PFSK-1 (cell line): Measurements from ENCODE around the gene RPS6KA4. TPM values are rescaled to one million over a fixed set of nuclear protein-coding genes. Genes with fewer than 3 reads are reported as not detected.

Experiments
- FOXP2 ChIP-seq: optimal IDR thresholded peaks from 2 replicates; pipeline ENCODE3; 2011; ENCODE audit warnings: borderline replicate concordance, control low read depth, inconsistent platforms; ENCODE audit not compliant: insufficient read depth; ENCODE audit errors: extremely low read length, extremely low read depth
- POLR2AphosphoS5 ChIP-seq: IDR thresholded peaks from 2 replicates; pipeline ENCODE4 v1.6.1; 2012; ENCODE audit warnings: low read depth, mild to moderate bottlenecking, control low read depth, low read length, moderate library complexity
- SIN3A ChIP-seq: IDR thresholded peaks from 2 replicates; pipeline ENCODE4 v1.6.1; 2012; ENCODE audit warnings: mild to moderate bottlenecking, low read length, moderate library complexity, borderline replicate concordance; ENCODE audit not compliant: insufficient read depth
- TAF1 ChIP-seq: IDR thresholded peaks from 2 replicates; pipeline ENCODE4 v1.6.1; 2012; ENCODE audit warnings: low read length, control low read depth, borderline replicate concordance; ENCODE audit not compliant: insufficient read depth
- polyA plus RNA-seq: library from polyadenylated mRNA; unstranded; fragments of >200 nt; gene quantifications from one replicate; pipeline ENCODE4 v1.2.1, GENCODE V29; 2012; ENCODE audit warnings: low read depth, missing spikeins; ENCODE audit not compliant: insufficient read length
- TF ChIP-seq, protein P1 (sequence below), 2 experiments: IDR thresholded peaks; 2 replicates each; pipeline versions ENCODE4 v1.6.1 to v1.8.0; 2011 to 2012; ENCODE audit warnings: low read depth in 2 of 2, low read length in 2 of 2, control low read depth in 1 of 2, inconsistent platforms in 1 of 2, mild to moderate bottlenecking in 1 of 2, moderate library complexity in 1 of 2; ENCODE audit not compliant: insufficient read depth in 1 of 2

Gene RPS6KA4
- 60.7 TPM for polyA plus RNA-seq

DNA sequence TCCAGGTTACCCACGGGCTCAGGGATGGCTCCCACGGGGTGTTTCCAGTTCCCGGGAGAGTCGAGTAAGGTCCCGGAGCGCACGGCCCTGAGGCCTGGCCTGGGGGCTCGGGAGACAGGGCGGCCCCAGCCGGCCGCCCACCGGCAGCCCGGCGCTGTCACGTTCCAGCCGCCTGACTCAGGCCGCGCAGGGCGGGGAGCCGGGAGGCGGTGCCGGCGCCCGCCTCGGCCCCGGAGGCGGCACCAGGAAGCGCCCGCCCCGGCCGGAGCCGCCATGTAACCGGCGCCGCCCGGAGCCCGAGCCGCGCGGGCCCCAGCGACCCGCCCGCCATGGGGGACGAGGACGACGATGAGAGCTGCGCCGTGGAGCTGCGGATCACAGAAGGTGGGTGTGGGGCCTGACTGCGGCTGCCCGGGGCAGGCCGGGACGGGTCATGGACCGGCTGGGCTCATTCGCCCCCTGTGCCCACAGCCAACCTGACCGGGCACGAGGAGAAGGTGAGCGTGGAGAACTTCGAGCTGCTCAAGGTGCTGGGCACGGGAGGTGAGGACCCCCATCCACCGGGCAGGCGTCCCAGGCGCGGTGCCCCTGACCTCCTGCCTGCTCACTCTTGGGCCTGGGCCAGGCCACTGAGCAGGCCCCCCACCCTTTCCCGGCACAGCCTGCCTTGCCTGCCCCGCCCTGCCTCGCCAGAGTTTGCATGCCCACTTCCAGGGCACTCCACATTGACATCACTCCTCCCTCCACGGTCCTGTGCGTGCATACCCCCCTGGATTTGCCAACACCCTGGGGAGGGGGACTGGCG, at the start of gene RPS6KA4:
RPS6KA4 (plus strand) TSS at position 256 of the 805 bp plus-strand sequence; CDS start at position 330, 74 bp downstream.
- TF ChIP-seq POLR2AphosphoS5, result peak; percentile 45
- peak; percentile 21 for TF ChIP-seq FOXP2
- TF ChIP-seq TAF1, result no peak

DNA sequence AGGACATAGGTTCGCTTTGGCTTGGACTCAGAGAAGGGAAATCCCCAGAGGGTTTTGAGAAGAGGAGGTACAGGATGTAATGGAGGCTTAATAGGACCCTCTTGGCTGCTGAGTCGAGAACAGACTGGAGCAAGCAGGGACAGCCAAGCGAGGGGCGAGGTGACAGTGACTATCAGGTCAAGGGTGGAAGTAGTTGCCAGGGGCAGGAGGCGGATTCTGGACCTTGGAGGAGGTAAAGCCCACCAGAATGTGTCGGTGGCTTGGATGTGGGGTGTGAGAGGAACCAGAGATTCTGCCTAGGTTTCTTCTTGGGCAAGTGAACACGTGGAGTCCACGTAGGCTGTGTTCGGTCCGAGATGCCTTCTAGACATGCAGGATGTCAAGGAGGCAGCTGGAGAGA, 46.0 kb upstream of the RPS6KA4 start:
- TF ChIP-seq POLR2AphosphoS5, result no peak
- TF ChIP-seq FOXP2, result no peak
- TF ChIP-seq, protein P1, sequence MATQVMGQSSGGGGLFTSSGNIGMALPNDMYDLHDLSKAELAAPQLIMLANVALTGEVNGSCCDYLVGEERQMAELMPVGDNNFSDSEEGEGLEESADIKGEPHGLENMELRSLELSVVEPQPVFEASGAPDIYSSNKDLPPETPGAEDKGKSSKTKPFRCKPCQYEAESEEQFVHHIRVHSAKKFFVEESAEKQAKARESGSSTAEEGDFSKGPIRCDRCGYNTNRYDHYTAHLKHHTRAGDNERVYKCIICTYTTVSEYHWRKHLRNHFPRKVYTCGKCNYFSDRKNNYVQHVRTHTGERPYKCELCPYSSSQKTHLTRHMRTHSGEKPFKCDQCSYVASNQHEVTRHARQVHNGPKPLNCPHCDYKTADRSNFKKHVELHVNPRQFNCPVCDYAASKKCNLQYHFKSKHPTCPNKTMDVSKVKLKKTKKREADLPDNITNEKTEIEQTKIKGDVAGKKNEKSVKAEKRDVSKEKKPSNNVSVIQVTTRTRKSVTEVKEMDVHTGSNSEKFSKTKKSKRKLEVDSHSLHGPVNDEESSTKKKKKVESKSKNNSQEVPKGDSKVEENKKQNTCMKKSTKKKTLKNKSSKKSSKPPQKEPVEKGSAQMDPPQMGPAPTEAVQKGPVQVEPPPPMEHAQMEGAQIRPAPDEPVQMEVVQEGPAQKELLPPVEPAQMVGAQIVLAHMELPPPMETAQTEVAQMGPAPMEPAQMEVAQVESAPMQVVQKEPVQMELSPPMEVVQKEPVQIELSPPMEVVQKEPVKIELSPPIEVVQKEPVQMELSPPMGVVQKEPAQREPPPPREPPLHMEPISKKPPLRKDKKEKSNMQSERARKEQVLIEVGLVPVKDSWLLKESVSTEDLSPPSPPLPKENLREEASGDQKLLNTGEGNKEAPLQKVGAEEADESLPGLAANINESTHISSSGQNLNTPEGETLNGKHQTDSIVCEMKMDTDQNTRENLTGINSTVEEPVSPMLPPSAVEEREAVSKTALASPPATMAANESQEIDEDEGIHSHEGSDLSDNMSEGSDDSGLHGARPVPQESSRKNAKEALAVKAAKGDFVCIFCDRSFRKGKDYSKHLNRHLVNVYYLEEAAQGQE (IDR thresholded peaks at IDR 0.05; ENCODE audit: insufficient read depth in 1 of 2, low read depth in 2 of 2, low read length in 2 of 2), result no peak
- no peak for TF ChIP-seq TAF1
- no peak for TF ChIP-seq SIN3A

DNA sequence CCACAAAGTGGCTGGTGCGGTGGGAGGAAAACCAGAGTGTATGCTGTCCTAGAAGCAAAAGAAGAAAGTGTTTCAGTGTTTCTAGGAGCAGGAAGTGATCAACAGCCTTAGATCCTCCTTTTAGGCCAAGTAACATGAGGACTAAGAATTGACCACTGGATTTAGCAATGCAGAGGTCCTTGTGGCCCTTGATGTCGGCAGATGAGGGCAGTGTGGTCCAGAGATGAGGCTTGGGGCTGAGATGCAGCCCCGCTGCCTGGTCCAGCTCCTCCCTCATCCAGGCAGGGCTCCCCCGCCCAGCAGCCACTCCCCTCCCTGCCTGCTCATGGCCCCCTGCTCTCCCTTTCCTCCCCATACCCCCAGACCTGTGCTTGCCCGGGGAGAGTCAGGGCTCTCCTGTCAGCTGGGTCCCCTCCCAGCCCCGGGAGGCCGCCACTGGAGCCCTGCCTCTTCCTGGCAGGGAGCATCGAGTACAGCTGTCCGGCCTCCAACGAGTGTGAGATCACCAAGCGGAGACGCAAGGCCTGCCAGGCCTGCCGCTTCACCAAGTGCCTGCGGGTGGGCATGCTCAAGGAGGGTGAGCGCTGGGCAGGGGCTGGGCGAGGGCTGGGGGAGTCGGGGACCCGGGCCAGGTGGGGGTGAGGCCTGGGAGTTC, 45.3 kb upstream of the RPS6KA4 start:
- TF ChIP-seq FOXP2, result no peak
- TF ChIP-seq TAF1, result no peak

DNA sequence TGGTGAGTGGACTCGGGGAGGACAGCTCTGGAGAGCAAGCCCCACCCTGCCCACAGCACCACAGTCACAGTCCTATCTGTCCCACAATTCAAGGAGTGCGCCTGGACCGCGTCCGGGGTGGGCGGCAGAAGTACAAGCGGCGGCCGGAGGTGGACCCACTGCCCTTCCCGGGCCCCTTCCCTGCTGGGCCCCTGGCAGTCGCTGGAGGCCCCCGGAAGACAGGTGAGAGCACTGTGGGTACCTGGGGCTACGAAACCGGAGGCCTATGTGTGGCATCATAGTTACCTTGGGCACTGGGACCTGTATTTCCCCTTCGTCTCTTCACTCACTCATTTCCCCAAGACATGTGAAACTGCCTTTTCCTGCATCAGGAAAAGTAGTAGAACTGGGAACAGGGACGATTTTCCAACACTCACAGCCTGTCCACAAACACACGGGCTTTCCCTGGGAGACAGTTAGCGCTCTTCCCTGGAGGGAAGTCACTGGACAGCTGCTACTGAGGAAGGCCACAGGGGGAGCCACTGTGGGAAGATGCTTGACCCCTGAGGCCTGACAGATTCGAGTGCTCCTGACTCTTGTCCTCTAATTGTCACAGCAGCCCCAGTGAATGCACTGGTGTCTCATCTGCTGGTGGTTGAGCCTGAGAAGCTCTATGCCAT, 44.7 kb upstream of the RPS6KA4 start:
- TF ChIP-seq, protein P1 (IDR thresholded peaks at IDR 0.05; ENCODE audit: insufficient read depth in 1 of 2, low read depth in 2 of 2, low read length in 2 of 2), result no peak

DNA sequence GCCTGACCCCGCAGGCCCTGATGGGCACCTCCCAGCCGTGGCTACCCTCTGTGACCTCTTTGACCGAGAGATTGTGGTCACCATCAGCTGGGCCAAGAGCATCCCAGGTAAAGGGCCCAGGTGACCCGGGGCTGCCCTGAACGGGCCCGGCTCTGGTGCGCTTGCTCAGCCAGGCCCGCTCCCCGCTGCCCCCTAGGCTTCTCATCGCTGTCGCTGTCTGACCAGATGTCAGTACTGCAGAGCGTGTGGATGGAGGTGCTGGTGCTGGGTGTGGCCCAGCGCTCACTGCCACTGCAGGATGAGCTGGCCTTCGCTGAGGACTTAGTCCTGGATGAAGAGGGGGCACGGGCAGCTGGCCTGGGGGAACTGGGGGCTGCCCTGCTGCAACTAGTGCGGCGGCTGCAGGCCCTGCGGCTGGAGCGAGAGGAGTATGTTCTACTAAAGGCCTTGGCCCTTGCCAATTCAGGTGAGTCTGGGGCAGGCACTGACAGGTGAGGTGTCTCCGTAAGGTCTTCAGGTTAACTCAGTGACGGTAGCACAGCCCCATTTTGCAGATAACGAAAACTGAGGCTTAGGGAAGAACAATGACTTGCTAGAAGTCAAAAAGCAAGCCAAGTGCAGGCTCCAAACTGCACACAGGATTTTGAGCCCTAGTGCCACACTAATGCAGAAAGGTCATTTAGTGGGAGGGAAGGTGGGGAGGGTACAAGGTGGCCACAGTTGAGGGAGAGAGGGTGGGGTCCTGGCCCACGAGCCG, 44.0 kb upstream of the RPS6KA4 start:
- no peak for TF ChIP-seq POLR2AphosphoS5
- TF ChIP-seq FOXP2, result no peak
- no peak for TF ChIP-seq SIN3A
- no peak for TF ChIP-seq TAF1
- TF ChIP-seq, protein P1 (IDR thresholded peaks at IDR 0.05; ENCODE audit: insufficient read depth in 1 of 2, low read depth in 2 of 2, low read length in 2 of 2), result no peak
